Measurements from ENCODE around the gene LDHA. TPM values are rescaled to one million over a fixed set of nuclear protein-coding genes. Genes with fewer than 3 reads are reported as not detected.

LDHA gene
- total RNA-seq, 1 experiment from 2014 or later, result 1,441 TPM

GRCh38 chr11:18375941-18376340 is 18.4 kb upstream of the LDHA start:
- no peak for TF ChIP-seq CTCF (conservative IDR thresholded peaks at IDR 0.05; ENCODE audit: low read depth, low read length)
- no peak for TF ChIP-seq EZH2phosphoT487 (IDR thresholded peaks at IDR 0.05; ENCODE audit: borderline replicate concordance, low read length)
- no peak for TF ChIP-seq EZH2 (IDR thresholded peaks at IDR 0.05; ENCODE audit: low read length, unreplicated experiment)
- DNase-seq (no peak), ATAC-seq (no peak)
- Histone ChIP-seq H3K9ac (ENCODE audit: low read length) (no peak overlapping the region), H3K4me1 (ENCODE audit: insufficient read depth, low read length) (no peaks in the 10 kb centered on the region), H3K36me3 (ENCODE audit: low read depth, low read length) (no peaks in the 10 kb centered on the region), H3K27me3 (ENCODE audit: low read length) (no peaks in the 10 kb centered on the region), H3K27ac (ENCODE audit: low read length) (no peak overlapping the region), H3K9me2 (replicated peaks; ENCODE audit: low read length) (no peaks in the 10 kb centered on the region), H2AFZ (ENCODE audit: low read length) (no peak overlapping the region), H3K4me2 (ENCODE audit: low read length) (no peak overlapping the region), H3K9me3 (ENCODE audit: low read length) (no peaks in the 10 kb centered on the region), H3F3A (ENCODE audit: low read length, unreplicated experiment) (no peaks in the 10 kb centered on the region), H3K4me3 (ENCODE audit: low read length) (no peak overlapping the region), H4K20me1 (ENCODE audit: low read length) (no peaks in the 10 kb centered on the region), H3K79me2 (ENCODE audit: low read length) (no peaks in the 10 kb centered on the region)
- POLR2A ChIA-PET (ENCODE audit: unreplicated experiment), result no interaction called here
- intact Hi-C loops (cut with micrococcal nuclease), result no loop called here
- no TSS peak for BruUV-seq (replicated peaks)
- CTCF ChIA-PET, result no interaction called here

GRCh38 chr11:18379201-18379600 is 15.2 kb upstream of the LDHA start:
- no peaks in the 10 kb centered on the region for H3K9me3 ChIP-seq (ENCODE audit: low read length)
- no peak overlapping the region for H2AFZ ChIP-seq (ENCODE audit: low read length)
- ATAC-seq (no peak), DNase-seq (no peak)
- no peak overlapping the region for H3K4me2 ChIP-seq (ENCODE audit: low read length)
- no peaks in the 10 kb centered on the region for H4K20me1 ChIP-seq (ENCODE audit: low read length)
- no peaks in the 10 kb centered on the region for H3K27me3 ChIP-seq (ENCODE audit: low read length)
- POLR2A ChIA-PET (ENCODE audit: unreplicated experiment), result no interaction called here
- intact Hi-C loops (cut with micrococcal nuclease), result no loop called here
- TF ChIP-seq EZH2phosphoT487 (IDR thresholded peaks at IDR 0.05; ENCODE audit: borderline replicate concordance, low read length) (no peak), CTCF (conservative IDR thresholded peaks at IDR 0.05; ENCODE audit: low read depth, low read length) (no peak), EZH2 (IDR thresholded peaks at IDR 0.05; ENCODE audit: low read length, unreplicated experiment) (no peak)
- peaks cover 16% of the 10 kb centered on the region for H3K4me1 ChIP-seq (ENCODE audit: insufficient read depth, low read length)
- H3K79me2 ChIP-seq (ENCODE audit: low read length), result no peaks in the 10 kb centered on the region
- H3K36me3 ChIP-seq (ENCODE audit: low read depth, low read length), result no peaks in the 10 kb centered on the region
- no peak overlapping the region for H3K9ac ChIP-seq (ENCODE audit: low read length)
- no peaks in the 10 kb centered on the region for H3F3A ChIP-seq (ENCODE audit: low read length, unreplicated experiment)
- H3K27ac ChIP-seq (ENCODE audit: low read length), result no peak overlapping the region
- no peak overlapping the region for H3K4me3 ChIP-seq (ENCODE audit: low read length)
- CTCF ChIA-PET, result no interaction called here
- H3K9me2 ChIP-seq (replicated peaks; ENCODE audit: low read length), result no peaks in the 10 kb centered on the region
- BruUV-seq (replicated peaks), result no TSS peak

- Histone ChIP-seq H3K9me3 (ENCODE audit: low read length) (no peaks in the 10 kb centered on the region), H3K27me3 (ENCODE audit: low read length) (no peaks in the 10 kb centered on the region), H3K4me3 (ENCODE audit: low read length) (peak overlapping the region; percentile 50), H3K9me2 (replicated peaks; ENCODE audit: low read length) (no peaks in the 10 kb centered on the region), H4K20me1 (ENCODE audit: low read length) (no peaks in the 10 kb centered on the region), H3K27ac (ENCODE audit: low read length) (peak overlapping the region; percentile 99), H3K4me1 (ENCODE audit: insufficient read depth, low read length) (peaks cover 22% of the 10 kb centered on the region), H3K9ac (ENCODE audit: low read length) (peak overlapping the region; percentile 85), H3K79me2 (ENCODE audit: low read length) (no peaks in the 10 kb centered on the region), H2AFZ (ENCODE audit: low read length) (peak overlapping the region; percentile 68), H3K36me3 (ENCODE audit: low read depth, low read length) (no peaks in the 10 kb centered on the region), H3F3A (ENCODE audit: low read length, unreplicated experiment) (peaks cover 3% of the 10 kb centered on the region), H3K4me2 (ENCODE audit: low read length) (peak overlapping the region; percentile 82)
- intact Hi-C loops (cut with micrococcal nuclease), result loop anchor here (1.0 to 10.0 kb wide), 3 partner anchors 11 to 399 kb away; partner anchors contain the start of genes GTF2H1, HPS5 and LDHA
- TF ChIP-seq EZH2 (IDR thresholded peaks at IDR 0.05; ENCODE audit: low read length, unreplicated experiment) (no peak), EZH2phosphoT487 (IDR thresholded peaks at IDR 0.05; ENCODE audit: borderline replicate concordance, low read length) (no peak), CTCF (conservative IDR thresholded peaks at IDR 0.05; ENCODE audit: low read depth, low read length) (no peak)
- DNase-seq (peak; percentile 96), ATAC-seq (peak; percentile 91)
- ChIA-PET POLR2A (ENCODE audit: unreplicated experiment) (interaction anchor here (0.6 to 1.9 kb wide), 5 partner anchors 11 to 1379 kb away, joined by 3 to 28 read pairs (median 6); partner anchors contain the start of genes HPS5 and LDHA), CTCF (interaction anchor here (0.7 to 2.2 kb wide), 2 partner anchors 13 to 180 kb away, joined by 3 to 5 read pairs; no protein-coding TSS in a partner anchor)
- no TSS peak for BruUV-seq (replicated peaks)
Measured at GRCh38 chr11:18383388-18384156, 10.8 kb upstream of the LDHA start.
